Smooth muscle cell of trachea (primary cell): ENCODE measurements around the gene OR2L2. TPM values are rescaled to one million over a fixed set of nuclear protein-coding genes. Genes with fewer than 3 reads are reported as not detected.

ENCODE experiments used
- total RNA-seq: library from RNA; depleted of rRNA; stranded (reverse); fragments of >200 nt; gene quantifications from 2 replicates; pipeline ENCODE4 v1.2.1, GENCODE V29; 2014

OR2L2 gene
- total RNA-seq: under 0.01 TPM in 1 of 2 replicates, not detected in the other

GRCh38 chr1:248029770-248030169 is at the start of gene OR2L2:
Gene OR2L2, plus strand, starts transcription at chr1:248030070. Its CDS starts 8,198 bp downstream, at chr1:248038268.

GRCh38 chr1:248013229-248013710 is 16.6 kb upstream of the OR2L2 start, which contains the start of gene OR2L5:
Gene OR2L5, plus strand, starts transcription at chr1:248013660. Its CDS starts 8,288 bp downstream, at chr1:248021948.

GRCh38 chr1:248046536-248046935 is 16.7 kb downstream of the OR2L2 start, which contains the start of gene OR2L3:
Gene OR2L3, plus strand, starts transcription at chr1:248046836. Its CDS starts 13,846 bp downstream, at chr1:248060682.

Other genes with a start within 250 kb of the OR2L2 start
- not detected in 2 replicates for gene OR14A16, start 206.0 kb upstream of the OR2L2 start, total RNA-seq
- not detected in 2 replicates for gene OR11L1, start 188.2 kb upstream of the OR2L2 start, total RNA-seq
- gene TRIM58, start 172.9 kb upstream of the OR2L2 start, total RNA-seq: under 0.01 TPM in 1 of 2 replicates, not detected in the other
- not detected in 2 replicates for gene OR2W3, start 134.5 kb upstream of the OR2L2 start, total RNA-seq
- gene OR2T8, start 109.8 kb upstream of the OR2L2 start, total RNA-seq: not detected in 2 replicates
- not detected in 2 replicates for gene OR2AJ1, start 105.2 kb upstream of the OR2L2 start, total RNA-seq
- gene OR2L8, start 81.2 kb upstream of the OR2L2 start, total RNA-seq: not detected in 2 replicates
- gene OR2AK2, start 64.8 kb upstream of the OR2L2 start, total RNA-seq: not detected in 2 replicates
- not detected in 2 replicates for gene OR2L5, start 16.4 kb upstream of the OR2L2 start, total RNA-seq
- not detected in 2 replicates for gene OR2L3, start 16.8 kb downstream of the OR2L2 start, total RNA-seq
- not detected in 2 replicates for gene OR2L13, start 65.1 kb downstream of the OR2L2 start, total RNA-seq
- not detected in 2 replicates for gene OR2M5, start 115.1 kb downstream of the OR2L2 start, total RNA-seq
- gene OR2M2, start 144.8 kb downstream of the OR2L2 start, total RNA-seq: not detected in 2 replicates
- gene OR2M3, start 167.2 kb downstream of the OR2L2 start, total RNA-seq: not detected in 2 replicates
- gene OR2M4, start 201.3 kb downstream of the OR2L2 start, total RNA-seq: not detected in 2 replicates
- gene OR2T33, start 247.9 kb downstream of the OR2L2 start, total RNA-seq: not detected in 2 replicates